Activated effector memory CD4-positive, alpha-beta T cell treated with Interleukin-2 at 50 U/mL for 16 hours (primary cell): ENCODE data around the gene CIB4.

Experiments used
- DNase-seq: peaks from one replicate; pipeline ENCODE4 v3.0.0-alpha.2; 2020

Gene CIB4

DNA sequence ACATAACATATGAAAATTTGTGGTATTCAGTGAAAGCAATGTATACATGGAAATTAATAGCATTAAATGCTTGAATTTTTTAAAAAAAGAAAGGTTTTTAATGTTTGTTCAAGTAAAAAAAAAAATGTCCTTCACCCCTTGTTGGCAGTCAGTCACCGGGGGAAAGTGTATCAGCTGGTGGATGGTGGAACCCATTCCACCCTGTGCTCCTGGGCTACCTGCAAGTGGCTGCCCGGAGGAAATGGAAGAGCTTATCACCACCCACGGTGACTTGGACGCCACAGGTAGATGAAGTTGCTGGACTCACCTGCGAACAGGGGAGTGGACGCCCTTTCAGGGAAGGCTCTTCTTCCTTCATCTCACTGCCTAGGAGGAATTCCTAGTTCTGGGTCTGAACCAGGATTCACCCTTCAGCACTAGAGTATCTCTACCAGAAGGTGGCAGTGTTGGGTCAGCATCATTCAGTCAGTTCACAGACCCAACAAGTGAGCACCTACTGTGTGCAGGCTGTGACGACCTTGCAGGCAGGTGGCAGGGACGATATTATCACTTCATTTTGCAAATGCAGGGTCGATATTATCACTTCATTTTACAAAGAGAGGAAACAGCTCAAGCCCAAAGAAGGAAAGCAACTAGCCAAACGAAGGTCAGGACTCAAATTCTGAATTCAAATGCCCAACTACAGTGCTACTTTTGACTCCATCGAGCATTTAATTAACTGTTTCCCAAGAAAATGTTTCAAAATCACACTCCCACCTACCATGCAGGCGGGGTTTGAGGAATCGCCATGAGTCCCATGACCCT is 35.8 kb downstream of the CIB4 start:
- no peak for DNase-seq

DNA sequence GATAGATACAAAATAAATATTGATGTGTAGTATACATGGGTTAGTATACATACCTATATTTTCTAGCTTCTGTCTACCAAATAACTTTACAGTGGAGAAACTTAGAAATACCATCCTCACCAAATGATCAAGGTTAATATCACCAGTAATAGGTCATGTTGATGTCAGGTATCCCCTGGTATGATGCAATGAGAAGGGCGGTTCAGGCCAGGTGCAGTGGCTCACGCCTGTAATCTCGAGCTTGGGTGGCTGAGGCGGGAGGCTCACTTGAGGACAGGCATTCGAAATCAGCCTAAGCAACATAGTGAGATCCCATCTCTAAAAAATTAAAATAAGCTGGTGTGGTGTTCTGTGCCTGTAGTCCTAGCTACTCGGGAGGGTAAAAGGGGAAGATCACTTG is 38.6 kb downstream of the CIB4 start:
- DNase-seq: no peak

DNA sequence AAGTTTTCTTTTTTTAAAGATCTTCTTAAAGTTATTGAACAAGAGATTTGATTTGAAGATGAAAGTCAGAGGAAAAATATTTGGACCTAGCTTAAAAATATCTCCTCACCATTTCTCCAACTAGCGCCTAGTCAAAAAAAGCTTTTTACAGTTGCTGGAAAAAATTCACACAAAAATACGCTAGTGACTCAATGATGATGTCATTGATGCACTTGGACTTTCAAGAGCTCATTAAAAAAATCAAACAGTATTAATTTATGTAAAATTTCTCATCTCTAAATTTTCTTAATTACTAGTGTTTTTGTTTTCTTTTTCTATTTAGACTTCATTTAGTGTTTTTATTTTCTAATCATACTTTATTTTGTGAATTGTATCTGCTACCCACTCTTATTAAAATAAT is 41.8 kb downstream of the CIB4 start:
- DNase-seq: no peak

DNA sequence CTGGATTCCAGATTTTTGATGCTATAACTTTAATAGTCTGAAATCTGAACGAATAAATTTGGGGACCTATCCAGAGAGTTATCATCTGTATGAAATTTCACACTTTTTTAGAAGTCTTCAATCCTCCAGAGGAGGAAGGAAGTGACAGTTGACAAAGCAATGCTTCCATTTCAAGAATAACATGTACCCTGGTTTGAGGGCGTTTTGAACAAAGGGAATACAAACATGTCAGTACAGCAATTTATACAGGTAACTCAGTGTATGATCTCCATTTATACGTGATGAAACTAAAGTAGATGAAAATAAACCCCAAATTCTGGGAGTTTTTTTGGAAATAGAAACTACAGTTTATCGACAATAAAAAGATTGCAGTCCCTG is 42.2 kb downstream of the CIB4 start:
- DNase-seq: no peak

DNA sequence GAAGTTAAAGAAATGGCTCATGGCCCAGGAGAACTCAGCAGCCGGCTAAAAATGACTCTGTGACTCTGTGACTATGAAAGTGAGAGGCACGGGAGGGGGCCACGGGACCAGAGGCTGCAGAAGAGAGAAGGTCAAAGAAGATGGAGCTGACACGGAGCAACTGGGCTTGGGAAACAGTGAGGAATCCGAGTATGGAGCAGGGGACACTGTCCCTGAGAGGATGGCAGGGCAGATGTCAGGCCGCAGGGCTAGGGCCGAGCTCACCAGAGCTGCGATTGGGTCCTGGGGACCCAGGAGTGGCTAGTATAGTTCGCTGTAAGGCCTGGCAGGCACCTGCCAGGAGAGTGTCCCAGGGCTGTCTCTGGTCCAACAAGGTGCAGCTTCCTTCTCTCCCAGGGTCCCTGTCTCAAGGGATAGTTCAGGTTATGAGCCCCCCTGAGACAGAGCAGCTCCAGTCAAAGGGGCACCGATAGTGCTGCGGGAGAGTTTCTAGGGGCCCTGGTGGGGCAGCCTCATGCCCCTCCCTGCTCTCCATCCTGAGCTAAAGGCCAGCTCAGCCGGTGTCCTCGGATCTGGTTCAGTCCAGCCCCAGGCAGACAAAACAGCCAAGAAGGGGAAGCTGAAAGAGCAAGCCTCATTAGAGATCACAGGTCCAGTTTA is 42.7 kb downstream of the CIB4 start:
- no peak for DNase-seq

DNA sequence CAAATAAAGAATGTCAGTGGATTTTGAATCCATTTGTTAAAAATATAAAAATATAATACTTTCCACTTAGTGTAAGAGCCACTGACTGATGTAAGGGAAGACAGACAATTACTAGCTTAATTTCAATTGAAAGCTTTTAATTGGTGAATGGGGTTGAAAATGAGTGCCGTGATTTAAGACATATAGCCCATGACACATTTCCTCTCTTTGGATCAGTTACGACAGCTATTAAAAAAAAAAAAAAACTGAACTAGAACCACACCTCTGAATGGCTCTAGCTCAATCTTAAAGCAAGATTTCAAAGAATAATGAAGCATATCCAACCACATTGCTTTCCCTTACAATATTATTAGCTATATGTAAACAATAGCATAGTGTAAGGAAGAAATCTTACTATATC is 44.0 kb downstream of the CIB4 start:
- no peak for DNase-seq

DNA sequence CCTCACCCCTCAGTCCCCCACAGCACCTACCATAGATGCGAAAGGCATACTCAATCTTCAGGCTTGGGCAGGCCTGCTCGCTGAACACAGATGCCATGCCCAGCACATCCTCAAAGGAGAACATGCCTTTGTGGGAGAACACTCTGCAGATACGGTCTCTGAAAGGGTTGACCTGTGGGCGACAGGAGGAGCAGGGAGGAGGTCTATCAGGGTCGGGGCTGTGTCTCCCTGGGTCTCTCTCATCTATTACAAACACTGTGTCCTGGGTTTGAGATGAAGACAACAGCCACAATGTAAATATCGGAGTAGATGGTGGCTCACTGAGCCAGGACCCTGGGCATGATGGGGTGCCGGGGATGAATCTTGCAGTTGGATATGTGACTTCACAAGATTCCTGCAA is 46.0 kb downstream of the CIB4 start:
- DNase-seq: no peak

DNA sequence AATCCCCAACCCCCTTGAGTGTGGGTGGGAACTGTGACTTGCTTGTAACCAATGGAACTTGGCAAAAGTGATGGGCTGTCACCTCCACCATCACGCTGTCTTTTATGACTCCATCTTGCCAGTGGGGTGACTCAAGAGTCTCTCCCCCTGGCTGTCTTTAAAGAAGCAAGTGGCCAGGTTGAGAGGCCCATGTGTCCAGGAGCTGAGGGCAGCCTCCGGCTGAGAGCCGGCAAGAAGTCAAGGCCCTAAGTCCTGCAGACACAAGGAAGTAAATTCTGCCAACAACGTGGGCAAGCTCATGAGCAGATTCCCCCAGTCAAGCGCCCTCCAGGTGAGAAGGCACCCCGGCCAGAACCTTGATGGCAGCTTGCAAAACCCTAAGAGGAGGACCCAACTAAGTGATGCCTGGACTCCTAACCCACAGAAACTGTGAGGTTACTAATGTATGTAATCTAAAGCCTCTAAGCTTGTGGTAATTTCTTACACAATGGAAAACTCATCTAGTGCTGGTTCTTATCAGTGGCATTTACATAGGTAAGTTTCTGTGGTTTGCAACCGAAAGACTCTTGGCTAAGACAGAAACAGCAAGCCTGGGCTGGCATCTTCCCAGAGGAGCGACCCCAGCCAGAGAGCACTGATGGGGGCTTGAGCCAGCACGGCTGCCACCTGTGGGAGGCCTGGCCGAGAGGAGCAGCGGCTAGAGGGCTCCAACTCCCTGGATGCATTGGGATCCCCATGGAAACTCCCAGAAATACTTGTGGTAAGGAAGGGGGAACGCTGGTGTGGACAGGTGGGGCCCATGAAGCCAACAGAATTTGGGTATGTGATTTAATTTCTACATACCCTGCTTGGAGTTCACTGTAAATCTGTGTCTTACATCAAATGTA is 49.3 kb downstream of the CIB4 start:
- no peak for DNase-seq

DNA sequence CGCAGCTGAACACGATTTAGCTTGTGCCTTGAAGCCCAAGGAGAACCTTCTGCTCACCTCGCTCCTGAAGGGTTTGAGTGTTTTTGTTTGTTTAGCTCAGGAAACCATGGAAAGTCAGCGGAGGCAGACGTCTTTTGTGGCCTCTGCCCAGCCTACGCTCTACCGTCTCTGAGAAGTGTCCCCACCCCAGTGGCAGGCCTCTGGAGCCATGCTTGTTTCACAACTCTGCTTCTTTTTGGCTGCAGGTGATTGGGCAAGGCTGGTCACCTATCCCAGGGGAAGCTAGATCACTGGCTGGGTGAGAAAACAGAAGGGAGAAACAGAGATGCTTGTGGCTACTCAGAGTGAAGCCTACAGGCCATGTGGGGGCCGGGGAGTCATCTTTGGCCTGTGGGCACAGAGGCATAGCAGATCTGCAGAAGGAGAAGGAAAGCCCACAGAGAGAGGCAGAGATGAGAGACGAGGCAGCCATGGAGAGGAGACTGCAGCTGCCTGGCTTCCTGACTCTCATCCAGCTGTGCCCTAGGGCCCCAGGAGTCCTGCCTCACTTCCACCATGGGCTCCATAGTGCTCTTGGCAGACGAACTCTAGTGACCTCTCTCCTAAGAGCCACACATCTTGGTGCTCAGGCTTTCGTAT is 50.1 kb downstream of the CIB4 start:
- DNase-seq: no peak

DNA sequence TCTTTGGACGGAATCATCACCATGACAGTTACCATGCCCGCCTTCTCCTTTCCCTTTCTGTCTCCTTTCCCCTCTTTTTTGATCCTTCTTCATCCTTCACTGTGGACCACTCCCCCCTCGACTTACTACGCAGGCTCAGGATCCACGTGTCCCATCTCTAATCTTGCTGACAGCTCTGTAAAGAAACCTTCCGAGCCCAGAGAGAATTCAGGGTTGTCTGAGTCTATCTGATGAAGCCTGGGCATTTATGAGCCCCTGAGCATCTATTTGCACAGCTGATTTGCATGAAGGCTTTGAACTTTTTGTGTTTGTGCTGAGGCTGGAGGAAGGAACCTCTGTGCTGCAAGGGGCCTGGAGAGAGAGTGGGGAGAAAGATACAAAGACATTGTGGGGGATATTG is 50.7 kb downstream of the CIB4 start:
- no peak for DNase-seq

DNA sequence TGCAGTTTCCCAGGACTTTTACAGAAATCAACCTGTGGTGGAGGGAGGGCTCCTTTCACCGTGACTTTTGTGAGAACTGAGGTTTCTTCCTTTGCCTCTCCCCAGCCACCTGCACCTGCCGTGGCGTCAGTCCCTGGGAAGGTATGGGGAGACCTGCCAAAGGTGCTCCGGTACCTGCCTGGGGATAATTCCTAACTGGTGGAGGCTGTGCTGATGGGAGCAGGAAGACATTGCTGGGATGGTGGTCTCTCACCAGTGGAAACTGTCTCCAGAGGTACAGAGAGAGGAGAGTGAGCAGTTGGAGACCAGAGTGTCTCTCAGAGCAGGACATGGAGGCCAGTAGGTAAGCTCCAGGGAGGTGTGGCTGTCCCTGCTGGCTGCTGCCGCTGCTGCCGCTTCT is 52.6 kb downstream of the CIB4 start:
- DNase-seq: no peak

DNA sequence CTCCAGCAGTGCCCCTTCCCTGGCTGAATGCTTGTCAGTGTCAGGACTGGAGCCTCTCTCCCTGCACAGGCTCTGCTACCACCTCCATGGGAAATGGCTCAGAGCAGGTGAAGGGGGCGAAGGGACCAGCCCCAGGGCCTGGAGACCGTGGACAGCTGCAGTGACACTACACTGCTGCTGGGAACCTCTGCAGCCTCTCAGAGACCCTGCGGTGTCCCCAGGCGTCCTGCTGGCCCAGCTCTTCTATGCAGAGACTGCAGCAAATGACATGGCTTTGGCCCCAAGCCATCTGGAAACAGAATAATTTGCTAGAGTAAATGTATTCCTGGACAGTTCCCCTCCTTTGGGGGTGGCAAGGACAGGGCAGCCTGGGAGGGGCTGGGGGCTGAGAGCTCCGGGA is 53.2 kb downstream of the CIB4 start:
- DNase-seq: no peak

DNA sequence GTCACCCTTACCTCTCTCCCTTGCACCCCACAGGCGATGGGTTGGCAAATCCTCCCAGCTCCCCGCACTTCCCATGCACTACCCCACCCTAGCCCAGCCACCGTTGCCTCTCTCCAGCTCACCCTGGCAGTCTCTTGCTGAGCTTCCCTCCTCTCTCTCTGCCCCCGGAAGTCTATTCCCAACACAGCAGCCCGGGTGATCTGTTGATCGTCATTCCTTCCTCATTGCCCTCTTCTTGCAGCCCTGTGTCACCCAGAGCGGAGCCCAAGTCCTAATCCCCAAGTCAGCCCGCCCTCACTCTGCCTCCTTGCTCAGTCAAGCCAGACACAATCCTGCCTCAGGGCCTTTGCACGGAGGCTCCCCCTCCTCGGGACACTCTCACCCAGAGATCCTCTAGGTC is 55.2 kb downstream of the CIB4 start:
- no peak for DNase-seq

DNA sequence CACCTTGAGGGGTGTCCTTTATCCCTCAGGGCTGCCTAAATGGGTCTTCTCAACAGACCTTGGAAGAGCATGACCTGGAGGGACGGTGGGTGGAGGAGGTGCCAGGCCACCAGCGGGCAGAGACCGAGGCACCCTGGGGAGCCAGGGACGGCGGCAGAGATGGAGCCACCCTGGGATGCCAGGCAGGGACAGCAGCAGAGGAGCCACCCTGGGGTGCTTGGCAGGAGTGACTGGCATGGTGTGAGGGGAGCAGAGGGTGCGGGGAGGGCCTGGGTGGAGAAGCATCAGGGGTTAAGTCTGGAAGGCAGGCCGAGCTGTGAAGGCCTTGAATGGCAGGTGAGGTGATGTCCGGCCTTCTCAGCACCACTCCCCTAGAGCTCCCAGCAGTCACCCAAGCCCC is 56.1 kb downstream of the CIB4 start:
- no peak for DNase-seq

DNA sequence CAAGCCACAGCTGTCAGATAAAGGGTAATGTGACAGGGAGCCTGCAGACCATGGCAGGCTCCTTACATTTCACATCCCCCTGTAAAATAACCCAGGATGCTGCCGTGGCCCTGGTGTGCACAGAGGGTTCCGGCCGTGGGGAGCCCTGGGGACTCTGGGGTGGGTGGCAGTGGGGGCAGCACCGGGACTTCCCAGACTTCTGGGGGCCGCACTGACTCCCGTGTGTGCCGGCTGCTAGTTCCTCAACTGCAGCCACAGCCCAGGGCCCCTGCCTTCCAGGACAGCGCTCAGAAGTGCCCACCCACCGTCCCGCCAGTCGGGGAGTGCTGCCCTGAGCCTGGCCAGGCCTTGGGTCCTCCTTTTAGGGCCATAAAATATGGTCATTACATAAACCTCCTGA is 56.5 kb downstream of the CIB4 start:
- DNase-seq: no peak

DNA sequence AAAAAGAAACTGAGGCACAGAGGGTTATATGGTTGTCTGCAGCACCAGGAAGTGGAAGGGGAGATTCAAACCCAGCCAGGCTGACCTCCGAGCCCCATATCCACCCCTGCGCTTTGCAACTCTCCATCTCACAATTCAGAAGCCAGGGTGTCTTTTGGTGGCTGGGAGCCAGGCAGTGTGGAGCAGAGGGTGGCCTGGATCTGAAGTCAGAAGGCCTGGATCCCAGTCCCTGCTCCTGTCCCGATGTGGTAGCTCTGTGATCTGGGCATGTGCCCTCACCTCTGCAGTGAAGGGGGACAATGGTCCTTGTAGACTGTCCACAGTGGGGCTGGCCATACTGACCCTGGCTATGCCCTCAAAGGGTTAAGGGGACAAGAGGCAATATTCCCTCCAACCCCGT is 57.0 kb downstream of the CIB4 start:
- DNase-seq: no peak

DNA sequence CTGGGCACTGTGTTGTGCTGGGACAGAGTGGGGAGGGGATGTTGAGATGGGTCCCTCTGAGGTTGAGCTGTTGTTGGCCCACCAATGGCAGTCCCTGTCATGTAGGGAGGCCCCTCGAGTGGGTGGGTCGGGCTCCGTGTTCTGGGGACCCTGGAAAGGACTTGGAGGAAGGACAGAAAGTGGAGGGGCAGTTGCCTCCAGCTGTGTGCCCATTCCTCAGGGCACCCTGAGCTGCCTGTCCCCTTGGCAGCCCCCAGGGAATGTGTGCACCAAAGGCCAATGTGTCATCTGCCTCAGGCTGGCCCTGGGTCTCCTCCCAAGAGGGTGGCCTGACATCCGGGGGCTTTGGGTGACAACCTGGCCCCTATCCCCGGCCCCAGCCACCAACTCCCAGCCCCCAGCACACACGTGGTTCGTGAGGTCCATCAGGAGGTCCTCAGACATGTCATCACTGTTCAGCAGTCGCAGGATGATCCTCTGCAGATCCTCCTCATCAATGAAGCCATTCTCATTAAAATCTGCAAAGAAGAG is 57.7 kb downstream of the CIB4 start:
- no peak for DNase-seq

DNA sequence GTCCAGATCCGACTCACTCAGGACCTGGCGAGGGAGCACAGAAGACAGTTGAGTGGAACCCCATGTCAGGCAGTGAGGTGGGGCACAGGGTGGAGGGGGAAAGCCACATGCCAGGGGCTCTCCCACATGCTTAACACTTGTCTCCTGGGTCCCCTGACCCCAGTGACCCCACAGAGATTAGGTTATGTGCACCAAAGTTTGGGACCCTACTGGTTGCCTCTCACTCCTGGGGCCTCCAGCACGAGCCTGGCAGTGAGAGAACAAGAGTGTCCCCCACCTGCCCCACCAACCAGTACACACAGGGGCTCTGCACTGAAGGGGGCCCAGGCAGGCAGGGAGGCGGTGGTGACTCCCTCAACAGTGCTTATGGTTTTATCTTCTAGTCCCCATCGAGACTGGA is 58.3 kb downstream of the CIB4 start:
- DNase-seq: no peak

DNA sequence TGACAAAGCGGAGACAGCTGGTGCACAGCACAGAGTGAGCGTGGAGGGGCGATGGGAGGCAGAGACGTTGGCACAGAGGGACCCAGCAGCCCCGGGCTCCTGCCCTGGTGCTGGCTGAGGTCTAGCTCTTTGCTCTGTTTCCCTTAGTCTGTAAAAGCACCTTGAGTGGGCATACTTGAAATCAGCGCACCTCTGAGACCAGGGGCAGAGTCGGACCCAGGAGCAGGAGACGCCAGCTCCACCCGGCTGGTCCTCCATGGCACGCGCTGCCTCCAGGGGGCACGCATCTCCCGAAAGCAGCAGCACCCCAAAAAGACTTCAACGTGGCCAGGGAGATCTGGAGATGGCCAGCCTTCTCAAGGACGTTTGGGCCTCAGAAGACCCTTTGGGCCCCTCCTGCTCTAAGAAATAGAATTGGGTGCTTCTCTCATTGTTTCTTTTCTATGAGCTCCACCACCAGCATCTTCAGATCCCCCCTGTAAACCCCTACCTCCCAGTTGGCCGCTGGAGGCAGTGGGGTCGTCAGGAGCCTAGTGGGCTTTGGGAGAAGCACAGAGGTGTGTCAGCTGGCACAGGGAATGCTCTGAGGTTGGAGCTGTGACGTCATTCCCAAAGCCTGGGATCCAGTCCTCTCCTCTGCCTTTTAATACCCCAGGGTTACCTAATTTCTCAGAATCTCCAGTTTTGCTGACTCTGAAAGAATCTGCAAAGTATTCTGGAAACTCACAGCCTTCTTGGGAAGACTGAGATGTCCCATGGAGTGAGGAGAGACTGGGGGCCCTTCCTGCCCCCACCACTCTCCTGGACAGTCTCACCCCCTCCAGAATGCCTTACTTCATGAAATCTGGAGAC is 58.9 kb downstream of the CIB4 start:
- DNase-seq: no peak

DNA sequence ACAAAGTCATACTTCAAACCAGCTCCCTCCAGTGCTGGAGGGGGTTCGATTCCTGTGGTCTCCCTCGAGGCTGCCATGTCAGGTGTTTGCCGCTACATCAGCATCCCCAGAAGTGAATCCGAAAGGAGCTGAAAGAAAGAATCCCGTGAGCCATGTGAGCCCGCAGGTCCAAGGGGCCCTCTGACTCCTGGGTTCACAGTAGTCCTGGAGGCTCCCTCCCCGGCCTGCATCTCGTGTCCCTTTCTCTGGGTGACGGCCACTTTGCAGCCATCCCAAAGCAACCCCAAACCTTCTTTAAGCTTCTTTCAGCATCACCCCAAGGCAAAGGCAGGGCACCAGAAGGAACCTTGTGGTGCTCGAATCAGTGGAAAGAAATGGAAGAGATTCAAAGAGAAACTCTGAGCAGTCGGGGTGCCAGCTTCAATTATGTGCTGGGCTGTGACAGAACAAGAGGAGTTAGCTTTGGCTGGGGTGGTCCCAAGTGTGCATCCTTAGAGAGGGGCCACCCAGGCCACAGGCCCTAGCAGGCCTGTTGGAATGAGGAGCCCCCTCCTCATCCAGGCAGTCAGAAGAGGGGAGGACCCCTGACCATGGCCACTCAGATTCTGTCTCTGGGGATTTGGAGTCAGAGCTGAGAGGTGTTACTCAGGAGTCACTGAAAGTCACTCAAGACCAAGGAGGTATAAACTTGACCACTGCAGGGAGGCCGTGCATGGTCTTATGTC is 59.7 kb downstream of the CIB4 start:
- no peak for DNase-seq

DNA sequence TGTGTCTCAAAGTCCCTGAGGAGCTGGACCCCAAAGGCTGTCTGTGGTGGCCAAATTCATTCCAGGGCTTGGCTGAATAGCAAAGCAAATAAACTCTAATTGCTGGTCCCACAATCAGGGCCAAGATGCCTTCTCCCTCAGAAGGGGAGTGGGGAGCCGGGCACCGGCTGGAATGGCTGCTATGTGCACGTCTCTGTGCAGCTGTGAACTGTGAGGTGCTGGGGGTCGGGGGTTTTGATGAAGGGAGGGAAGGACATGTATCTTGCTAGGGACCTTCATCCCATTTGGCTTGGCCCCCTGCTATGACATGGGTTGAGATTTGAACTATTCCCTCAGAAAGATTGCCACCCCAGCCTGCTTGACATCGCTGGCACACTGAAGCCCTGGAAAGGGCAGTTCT is 60.4 kb downstream of the CIB4 start:
- no peak for DNase-seq
